ENCODE results near the gene PIGK.

PIGK gene

DNA sequence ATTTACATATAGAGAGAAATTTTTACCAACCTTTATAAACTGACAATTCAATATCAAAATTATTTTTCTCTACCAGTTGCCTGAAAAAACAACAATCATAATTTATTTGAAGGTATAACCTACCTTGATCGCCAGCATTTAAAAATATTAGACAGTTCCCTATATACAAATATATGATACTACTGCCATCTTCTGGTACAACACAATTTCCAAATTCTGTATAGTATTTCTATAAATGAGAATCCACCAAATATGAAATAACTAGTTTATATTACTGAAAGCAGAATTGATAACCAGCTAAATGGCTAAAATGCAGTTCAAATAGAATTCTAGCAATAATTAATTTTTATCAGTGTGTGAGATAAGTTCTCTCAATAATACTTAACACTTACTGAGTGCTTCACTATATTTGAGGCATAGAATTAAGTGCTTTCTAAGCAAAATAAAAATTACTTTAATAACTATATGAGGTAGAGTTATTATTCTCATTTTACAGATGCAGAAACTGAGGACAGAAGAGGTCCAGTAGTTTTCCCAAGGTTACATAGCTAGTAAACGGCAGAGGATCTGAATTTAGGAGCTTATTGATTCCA, 75.6 kb downstream of the PIGK start:
- DNase-seq = no peak
- Histone ChIP-seq H3K27ac (no peak overlapping the region), H3K27me3 (replicated peaks) (no peaks in the 10 kb centered on the region), H3K36me3 (replicated peaks) (no peaks in the 10 kb centered on the region), H3K4me3 (ENCODE audit: low read depth, low read length) (no peak overlapping the region)
- TF ChIP-seq, protein P1, sequence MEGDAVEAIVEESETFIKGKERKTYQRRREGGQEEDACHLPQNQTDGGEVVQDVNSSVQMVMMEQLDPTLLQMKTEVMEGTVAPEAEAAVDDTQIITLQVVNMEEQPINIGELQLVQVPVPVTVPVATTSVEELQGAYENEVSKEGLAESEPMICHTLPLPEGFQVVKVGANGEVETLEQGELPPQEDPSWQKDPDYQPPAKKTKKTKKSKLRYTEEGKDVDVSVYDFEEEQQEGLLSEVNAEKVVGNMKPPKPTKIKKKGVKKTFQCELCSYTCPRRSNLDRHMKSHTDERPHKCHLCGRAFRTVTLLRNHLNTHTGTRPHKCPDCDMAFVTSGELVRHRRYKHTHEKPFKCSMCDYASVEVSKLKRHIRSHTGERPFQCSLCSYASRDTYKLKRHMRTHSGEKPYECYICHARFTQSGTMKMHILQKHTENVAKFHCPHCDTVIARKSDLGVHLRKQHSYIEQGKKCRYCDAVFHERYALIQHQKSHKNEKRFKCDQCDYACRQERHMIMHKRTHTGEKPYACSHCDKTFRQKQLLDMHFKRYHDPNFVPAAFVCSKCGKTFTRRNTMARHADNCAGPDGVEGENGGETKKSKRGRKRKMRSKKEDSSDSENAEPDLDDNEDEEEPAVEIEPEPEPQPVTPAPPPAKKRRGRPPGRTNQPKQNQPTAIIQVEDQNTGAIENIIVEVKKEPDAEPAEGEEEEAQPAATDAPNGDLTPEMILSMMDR (IDR thresholded peaks at IDR 0.05; ENCODE audit: low read depth, low read length, missing control alignments) = no peak
- in situ Hi-C loops (cut with HindIII; ENCODE audit: low pct_ligation_motif_present, low sequenced_read_pairs) = no loop called here

GRCh38 chr1:77139389-77139788, 79.8 kb downstream of the PIGK start:
- TF ChIP-seq, protein P1 (IDR thresholded peaks at IDR 0.05; ENCODE audit: low read depth, low read length, missing control alignments) = no peak
- in situ Hi-C loops (cut with HindIII; ENCODE audit: low pct_ligation_motif_present, low sequenced_read_pairs) = no loop called here
- H3K4me3 ChIP-seq (ENCODE audit: low read depth, low read length) = no peak overlapping the region
- no peaks in the 10 kb centered on the region for H3K36me3 ChIP-seq (replicated peaks)
- no peak overlapping the region for H3K27ac ChIP-seq
- no peak for DNase-seq
- H3K27me3 ChIP-seq (replicated peaks) = no peaks in the 10 kb centered on the region

- DNase-seq = no peak
- no peak overlapping the region for H3K27ac ChIP-seq
- H3K4me3 ChIP-seq (ENCODE audit: low read depth, low read length) = no peak overlapping the region
- H3K27me3 ChIP-seq (replicated peaks) = no peaks in the 10 kb centered on the region
- TF ChIP-seq, protein P1 (IDR thresholded peaks at IDR 0.05; ENCODE audit: low read depth, low read length, missing control alignments) = no peak
- H3K36me3 ChIP-seq (replicated peaks) = no peaks in the 10 kb centered on the region
- in situ Hi-C loops (cut with HindIII; ENCODE audit: low pct_ligation_motif_present, low sequenced_read_pairs) = no loop called here
Measured at GRCh38 chr1:77134359-77134758, 84.9 kb downstream of the PIGK start.

GRCh38 chr1:77133731-77134358, 85.4 kb downstream of the PIGK start:
- in situ Hi-C loops (cut with HindIII; ENCODE audit: low pct_ligation_motif_present, low sequenced_read_pairs) = no loop called here
- H3K27me3 ChIP-seq (replicated peaks) = no peaks in the 10 kb centered on the region
- no peak overlapping the region for H3K27ac ChIP-seq
- no peaks in the 10 kb centered on the region for H3K36me3 ChIP-seq (replicated peaks)
- TF ChIP-seq, protein P1 (IDR thresholded peaks at IDR 0.05; ENCODE audit: low read depth, low read length, missing control alignments) = no peak
- DNase-seq = no peak
- no peak overlapping the region for H3K4me3 ChIP-seq (ENCODE audit: low read depth, low read length)

GRCh38 chr1:77126307-77126706, 92.9 kb downstream of the PIGK start:
- H3K27me3 ChIP-seq (replicated peaks) = no peaks in the 10 kb centered on the region
- H3K27ac ChIP-seq = no peak overlapping the region
- TF ChIP-seq, protein P1 (IDR thresholded peaks at IDR 0.05; ENCODE audit: low read depth, low read length, missing control alignments) = peak; percentile 69
- in situ Hi-C loops (cut with HindIII; ENCODE audit: low pct_ligation_motif_present, low sequenced_read_pairs) = no loop called here
- no peak overlapping the region for H3K4me3 ChIP-seq (ENCODE audit: low read depth, low read length)
- peak; percentile 69 for DNase-seq
- no peaks in the 10 kb centered on the region for H3K36me3 ChIP-seq (replicated peaks)

DNA sequence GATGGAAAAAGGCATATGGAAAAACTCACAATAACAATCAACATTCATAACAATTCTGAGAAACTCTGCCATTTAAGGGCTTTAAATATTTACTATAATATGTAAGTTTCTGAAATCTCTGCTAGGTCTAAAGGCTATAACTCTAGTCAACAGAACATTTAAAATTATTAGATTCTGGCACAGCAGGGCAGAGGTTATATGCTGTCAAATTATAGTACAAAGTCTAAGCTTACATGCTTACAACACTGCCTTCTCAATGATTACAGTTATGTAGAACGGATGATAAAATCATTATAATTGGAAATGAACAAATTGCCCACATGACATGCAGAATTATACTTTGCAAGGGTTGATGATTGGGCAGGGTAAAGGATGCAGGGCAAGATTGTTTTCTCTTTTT, 97.7 kb downstream of the PIGK start:
- in situ Hi-C loops (cut with HindIII; ENCODE audit: low pct_ligation_motif_present, low sequenced_read_pairs) = no loop called here
- H3K27me3 ChIP-seq (replicated peaks) = no peaks in the 10 kb centered on the region
- H3K4me3 ChIP-seq (ENCODE audit: low read depth, low read length) = no peak overlapping the region
- H3K36me3 ChIP-seq (replicated peaks) = no peaks in the 10 kb centered on the region
- H3K27ac ChIP-seq = no peak overlapping the region
- DNase-seq = no peak
- TF ChIP-seq, protein P1 (IDR thresholded peaks at IDR 0.05; ENCODE audit: low read depth, low read length, missing control alignments) = no peak
